HG03378 (cell line): ENCODE measurements around the gene CYTH1.

Source experiments
- ATAC-seq: cut with Tn5 transposase; IDR thresholded peaks from one replicate; pipeline ENCODE4 v1.9.1; 2021; ENCODE audit warnings: mild to moderate bottlenecking, moderate library complexity; ENCODE audit not compliant: unreplicated experiment

The CYTH1 gene

GRCh38 chr17:78718575-78719208 lies 63.4 kb downstream of the CYTH1 start:
- no peak for ATAC-seq

- ATAC-seq: no peak
These were observed 64.6 kb downstream of the CYTH1 start for GRCh38 chr17:78717431-78717980.

GRCh38 chr17:78716814-78717393 lies 65.2 kb downstream of the CYTH1 start:
- ATAC-seq: no peak

GRCh38 chr17:78716292-78716691 lies 65.8 kb downstream of the CYTH1 start:
- ATAC-seq: no peak

GRCh38 chr17:78715876-78716275 lies 66.2 kb downstream of the CYTH1 start:
- ATAC-seq: no peak

- ATAC-seq: no peak
These were observed 66.9 kb downstream of the CYTH1 start for GRCh38 chr17:78715000-78715771.

GRCh38 chr17:78714534-78714933 lies 67.5 kb downstream of the CYTH1 start:
- no peak for ATAC-seq

- ATAC-seq: no peak
These were observed 70.0 kb downstream of the CYTH1 start for GRCh38 chr17:78712043-78712442.

GRCh38 chr17:78710607-78711006 lies 71.5 kb downstream of the CYTH1 start:
- ATAC-seq: no peak

- no peak for ATAC-seq
These were observed 72.3 kb downstream of the CYTH1 start for GRCh38 chr17:78709751-78710181.

GRCh38 chr17:78709119-78709681 lies 72.9 kb downstream of the CYTH1 start:
- ATAC-seq: peak; percentile 37

GRCh38 chr17:78708510-78708973 lies 73.5 kb downstream of the CYTH1 start:
- ATAC-seq: no peak

GRCh38 chr17:78707923-78708322 lies 74.2 kb downstream of the CYTH1 start:
- ATAC-seq: no peak

GRCh38 chr17:78707016-78707415 lies 75.1 kb downstream of the CYTH1 start:
- no peak for ATAC-seq

GRCh38 chr17:78706271-78706915 lies 75.7 kb downstream of the CYTH1 start:
- ATAC-seq: peak; percentile 64

GRCh38 chr17:78705071-78705470 lies 77.0 kb downstream of the CYTH1 start:
- no peak for ATAC-seq

GRCh38 chr17:78704594-78704993 lies 77.5 kb downstream of the CYTH1 start:
- no peak for ATAC-seq

GRCh38 chr17:78697554-78698343 lies 84.3 kb downstream of the CYTH1 start:
- ATAC-seq: no peak

GRCh38 chr17:78697122-78697521 lies 85.0 kb downstream of the CYTH1 start:
- no peak for ATAC-seq
